Posterior vena cava (tissue), 2 donors: ENCODE results near the gene SPACA7. TPM values are rescaled to one million over a fixed set of nuclear protein-coding genes. Genes with fewer than 3 reads are reported as not detected.
A peak's percentile ranks its signal among the peaks of the same experiment; 100 is the strongest.
"Not testable (repeated sequence)": the region's sequence is repeated elsewhere in the genome, so short reads cannot be mapped to it uniquely, and the experiment has no call there.

Experiments used
- DNase-seq: peaks from one replicate; pipeline ENCODE4 v3.0.0-alpha.2; 2020; ENCODE audit warnings: low spot score
- intact Hi-C, 2 donors: fragments of 100-400 bp; cut with DNase I; formaldehyde crosslinking; loops; one replicate each; pipeline versions ENCODE4 v1.14.1 to v1.14.2; 2022 to 2023
- total RNA-seq, 2 donors: library from RNA; stranded (reverse); fragmentation: NEBNext Ultra II Directional; extraction: Animal tissue kit (Norgen Biotek cat#: 25700); gene quantifications; one replicate each; pipeline ENCODE4 v1.2.1, GENCODE V29; 2021
- donor health status: DM: yes; HTN: yes; CAD: no.
- donor health status: DM: yes; HTN: yes; CAD: no.

Gene SPACA7
- total RNA-seq, 2 donors from 2014 or later: not detected

DNA sequence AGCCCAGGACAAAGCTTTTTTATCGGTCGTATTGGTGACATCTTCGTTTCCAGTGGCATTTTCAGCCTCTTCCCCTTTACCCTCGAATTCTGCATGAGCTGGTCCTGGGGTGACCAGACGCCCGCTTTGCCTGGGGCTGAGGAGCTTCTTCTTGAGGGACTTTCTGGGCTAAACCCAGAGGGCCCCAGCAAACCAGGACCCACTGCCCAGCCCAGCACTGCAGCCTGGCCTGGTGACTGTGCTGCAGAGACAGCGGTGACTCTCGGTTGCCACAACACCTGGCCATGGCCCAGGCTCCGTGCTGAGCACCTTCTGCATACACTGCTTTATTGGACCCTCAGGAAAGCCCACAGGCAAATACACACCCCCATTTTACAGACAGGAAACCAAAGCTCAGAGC lies 21.0 kb downstream of the SPACA7 start:
- intact Hi-C loops: no loop called here
- no peak for DNase-seq

GRCh38 chr13:112398347-112398746 lies 22.2 kb downstream of the SPACA7 start:
- DNase-seq, intact Hi-C loops: not testable (repeated sequence)

- intact Hi-C loops, DNase-seq: not testable (repeated sequence)
Observed at GRCh38 chr13:112409828-112410227, 33.7 kb downstream of the SPACA7 start.

DNA sequence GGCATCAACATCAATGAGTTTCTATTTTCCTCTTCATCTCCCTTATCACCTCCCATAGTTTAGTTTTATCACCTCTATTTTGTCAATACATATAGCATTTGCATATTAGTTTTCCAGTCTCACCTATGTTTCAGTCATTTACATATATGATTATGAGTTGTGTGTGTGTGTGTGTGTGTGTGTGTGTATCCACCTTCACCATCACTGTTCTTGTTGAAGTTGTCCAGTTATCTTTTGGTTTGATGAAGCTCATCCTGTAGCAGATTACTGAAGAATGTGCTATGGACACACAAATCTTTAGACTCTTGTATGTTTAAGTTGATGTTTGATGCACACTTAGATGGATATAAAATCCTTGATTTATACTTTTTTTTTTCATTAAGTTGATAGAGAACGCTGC lies 40.5 kb downstream of the SPACA7 start:
- no peak for DNase-seq
- intact Hi-C loops: no loop called here

DNA sequence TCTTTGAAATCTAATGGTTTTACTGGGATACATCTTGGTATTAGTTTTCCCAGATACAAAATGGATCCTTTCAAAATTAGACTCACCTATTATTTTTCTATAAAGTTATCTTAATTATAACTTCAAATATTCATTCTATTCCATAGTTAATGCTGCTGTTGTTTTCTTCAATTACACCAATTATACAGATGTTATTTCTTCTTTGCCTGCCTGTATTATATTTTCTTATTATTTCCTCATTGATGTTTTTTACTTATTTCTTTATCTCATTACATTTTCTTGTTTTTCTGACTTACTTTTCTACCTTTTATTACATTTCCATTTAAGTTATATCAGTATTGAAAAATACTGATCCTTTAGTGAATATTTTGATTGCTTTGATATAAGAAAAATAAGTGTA lies 40.9 kb downstream of the SPACA7 start:
- no peak for DNase-seq
- intact Hi-C loops: no loop called here

- DNase-seq: no peak
- intact Hi-C loops: no loop called here
Observed at GRCh38 chr13:112424098-112424497, 47.9 kb downstream of the SPACA7 start.

- intact Hi-C loops: no loop called here
- DNase-seq: no peak
Observed at GRCh38 chr13:112428704-112429103, 52.5 kb downstream of the SPACA7 start.

- intact Hi-C loops: no loop called here
- no peak for DNase-seq
Observed at GRCh38 chr13:112431734-112432133, 55.6 kb downstream of the SPACA7 start.

GRCh38 chr13:112432734-112433133 lies 56.6 kb downstream of the SPACA7 start:
- intact Hi-C loops, DNase-seq: not testable (repeated sequence)

GRCh38 chr13:112433517-112433916 lies 57.4 kb downstream of the SPACA7 start:
- DNase-seq: peak; percentile 79

DNA sequence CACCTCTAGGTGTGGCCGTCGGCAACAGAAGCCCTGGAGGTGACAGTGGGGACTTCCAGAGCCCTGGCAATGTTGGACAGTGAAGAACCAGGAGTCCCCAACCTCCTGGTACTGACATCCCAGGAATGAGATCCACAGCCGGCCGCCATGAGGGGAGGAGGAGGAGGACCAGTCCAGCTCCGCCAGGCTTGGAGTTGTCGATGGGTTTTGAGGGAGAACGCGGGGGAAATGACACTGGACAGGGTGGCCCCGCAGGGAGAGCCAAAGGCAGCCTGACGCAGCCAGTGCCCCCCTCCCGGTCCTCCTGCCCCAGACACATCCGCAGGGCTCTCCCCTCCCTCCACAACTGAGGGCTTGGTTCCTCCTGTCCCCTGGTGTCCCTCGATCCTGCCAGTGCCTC lies 57.9 kb downstream of the SPACA7 start:
- DNase-seq: peak; percentile 72
- intact Hi-C loops: no loop called here

More at GRCh38 chr13:112433517-112433916, 57.4 kb downstream of the SPACA7 start:
- intact Hi-C loops: not testable (repeated sequence)

DNA sequence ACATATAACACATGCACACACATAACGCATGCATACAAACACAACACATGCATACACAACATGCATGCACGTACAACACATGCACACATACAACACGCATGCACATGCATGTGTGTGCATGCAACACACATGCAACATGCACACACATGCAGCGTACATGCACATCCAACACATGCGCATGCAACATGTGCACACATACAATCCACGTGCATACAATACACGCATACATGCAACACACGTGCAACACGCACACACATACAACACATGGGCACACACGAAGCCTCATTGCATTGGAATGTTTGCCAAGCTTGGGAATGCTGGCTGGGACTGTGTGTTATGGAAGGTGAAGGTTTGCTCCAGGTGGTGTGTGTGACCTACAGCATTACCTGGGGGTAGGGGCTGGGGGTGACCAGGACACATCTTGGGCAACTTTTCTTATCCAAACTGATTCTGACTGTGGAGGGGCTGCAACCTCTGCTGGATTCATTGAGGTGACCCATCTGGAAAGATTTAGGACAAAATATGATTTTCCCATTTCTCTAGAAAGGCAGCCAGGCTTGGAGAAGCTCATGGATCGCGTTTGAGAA lies 58.9 kb downstream of the SPACA7 start:
- DNase-seq: no peak
- intact Hi-C loops: no loop called here

GRCh38 chr13:112435973-112436372 lies 59.8 kb downstream of the SPACA7 start:
- intact Hi-C loops: no loop called here
- no peak for DNase-seq

DNA sequence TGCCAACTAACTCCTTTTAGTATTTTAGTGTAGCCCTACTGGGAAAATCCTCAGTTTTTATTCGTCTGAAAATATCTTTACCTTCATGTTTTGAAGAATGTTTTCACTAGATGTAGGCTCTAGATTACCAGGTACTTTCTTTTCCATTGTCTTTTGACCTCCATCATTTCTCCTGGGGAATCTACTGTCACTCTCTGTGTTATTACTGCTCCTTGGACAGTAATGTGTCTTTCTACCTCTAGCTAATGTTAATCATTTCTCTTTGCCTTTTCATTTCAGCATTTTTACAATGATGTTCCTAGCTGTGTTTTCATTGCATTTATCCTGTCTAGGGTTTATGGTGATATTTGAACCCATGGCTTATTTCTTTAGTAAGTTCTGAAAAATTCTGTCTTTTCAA lies 61.9 kb downstream of the SPACA7 start:
- no peak for DNase-seq
- intact Hi-C loops: no loop called here

DNA sequence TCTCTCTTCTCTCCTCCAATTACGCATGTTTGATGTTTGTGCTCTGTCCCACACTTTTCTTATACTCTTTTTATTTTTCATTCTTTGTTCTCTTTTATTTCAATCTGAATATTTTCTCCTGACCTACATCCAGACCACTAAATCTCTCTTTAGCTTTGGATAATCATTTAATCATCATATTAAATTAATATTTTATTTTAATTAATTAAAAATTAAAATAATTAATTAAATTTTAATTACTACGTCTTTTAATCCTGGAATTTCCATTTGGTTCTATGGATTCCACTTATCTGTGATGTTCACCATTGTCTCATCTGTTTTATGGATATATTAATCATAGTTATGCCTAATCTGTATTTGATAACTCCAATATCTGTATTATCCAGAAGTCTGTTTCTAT lies 62.4 kb downstream of the SPACA7 start:
- intact Hi-C loops: no loop called here
- DNase-seq: no peak

DNA sequence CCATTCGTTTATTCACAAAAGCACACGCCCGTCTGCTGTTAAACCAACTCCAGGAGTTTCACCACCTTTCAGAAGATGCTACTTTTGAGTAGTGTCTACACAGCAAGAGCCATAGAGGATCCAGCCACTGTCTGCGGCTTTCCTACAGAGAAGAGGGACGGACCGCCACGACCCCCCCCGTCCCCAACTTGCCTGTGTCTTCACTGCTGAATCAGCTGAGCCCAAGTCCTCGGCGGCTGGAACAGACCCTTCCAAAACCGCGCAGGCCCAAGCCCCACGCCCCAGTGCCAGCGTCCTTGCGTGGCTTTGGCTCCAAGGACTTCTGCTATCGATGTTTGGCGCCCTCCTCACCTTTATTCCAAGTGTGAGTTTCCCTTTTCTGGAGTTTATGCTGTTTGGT lies 65.1 kb downstream of the SPACA7 start:
- DNase-seq: no peak
- intact Hi-C loops: loop anchor here (10.0 kb wide), 1 partner anchor 966 kb away; no protein-coding TSS in a partner anchor

GRCh38 chr13:112441779-112442310 lies 65.7 kb downstream of the SPACA7 start:
- no peak for DNase-seq
- intact Hi-C loops: loop anchor here (10.0 kb wide), 1 partner anchor 967 kb away; no protein-coding TSS in a partner anchor

DNA sequence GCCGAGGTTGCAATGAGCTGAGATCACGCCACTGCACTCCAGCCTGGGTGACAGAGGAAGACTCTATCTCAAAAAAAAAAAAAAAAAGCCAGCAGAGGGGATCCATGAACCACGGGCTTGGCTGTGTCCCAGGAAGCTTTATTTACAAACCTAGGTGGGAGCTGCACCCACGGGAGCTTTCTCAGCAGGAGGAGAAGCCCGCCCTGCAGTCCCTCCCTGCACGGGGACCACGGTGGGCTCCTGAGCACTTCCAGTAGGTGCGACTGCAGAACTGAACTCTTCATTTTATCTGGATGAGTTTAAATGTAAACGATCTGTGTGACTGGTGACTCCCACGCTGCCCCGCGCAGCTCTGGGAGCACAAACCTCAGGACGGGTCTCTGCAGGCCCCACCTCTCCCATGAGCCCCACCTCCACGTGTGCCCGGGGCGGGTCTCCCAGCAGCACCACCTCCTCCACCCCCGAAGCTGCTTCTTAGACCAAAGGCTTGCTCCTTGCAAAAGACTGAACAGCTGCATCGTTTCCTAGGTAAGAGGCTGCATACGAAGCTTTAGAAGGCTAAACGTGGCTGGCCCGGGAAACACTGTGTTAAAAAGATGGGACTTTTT lies 66.4 kb downstream of the SPACA7 start:
- DNase-seq: no peak
- intact Hi-C loops: loop anchor here (10.0 kb wide), 1 partner anchor 968 kb away; no protein-coding TSS in a partner anchor

DNA sequence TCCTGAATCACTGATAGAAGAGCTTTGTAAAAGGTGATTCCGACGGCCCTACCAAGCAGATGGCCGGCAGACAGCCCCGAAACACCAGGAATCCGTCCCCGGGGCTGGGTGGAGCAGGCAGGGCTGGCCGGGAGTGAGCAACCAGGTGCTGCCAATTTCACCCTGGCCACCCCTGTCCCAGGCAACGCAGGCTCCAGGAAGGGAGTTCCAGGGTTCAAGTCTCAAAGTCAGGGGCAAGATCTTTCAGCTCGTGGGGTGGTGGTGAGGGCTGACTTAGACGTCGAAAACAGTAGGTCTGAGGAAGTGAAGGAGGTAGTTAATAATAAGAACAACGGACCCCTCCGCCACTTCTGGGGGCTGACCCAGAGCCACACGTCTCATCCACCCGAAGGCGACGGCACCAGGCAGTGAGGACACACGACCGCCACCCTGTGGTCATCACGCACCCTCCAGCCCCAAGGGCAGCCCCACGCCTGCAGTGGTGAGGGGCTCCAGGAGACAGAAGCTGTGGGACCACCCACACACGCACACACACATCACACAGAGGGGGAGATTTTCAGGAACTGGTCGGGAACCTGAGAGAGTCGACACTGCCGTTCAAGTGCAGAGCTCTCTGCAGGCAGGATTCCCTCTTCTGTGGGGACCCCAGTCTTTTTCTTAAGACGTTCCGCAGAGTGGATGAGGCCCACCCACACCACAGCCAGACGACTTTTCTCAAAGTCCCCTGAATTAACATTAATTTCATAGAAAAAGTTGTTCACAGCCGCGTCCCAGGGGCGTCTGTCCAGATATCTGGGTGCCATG lies 67.2 kb downstream of the SPACA7 start:
- intact Hi-C loops: loop anchor here (10.0 kb wide), 1 partner anchor 969 kb away; no protein-coding TSS in a partner anchor

DNA sequence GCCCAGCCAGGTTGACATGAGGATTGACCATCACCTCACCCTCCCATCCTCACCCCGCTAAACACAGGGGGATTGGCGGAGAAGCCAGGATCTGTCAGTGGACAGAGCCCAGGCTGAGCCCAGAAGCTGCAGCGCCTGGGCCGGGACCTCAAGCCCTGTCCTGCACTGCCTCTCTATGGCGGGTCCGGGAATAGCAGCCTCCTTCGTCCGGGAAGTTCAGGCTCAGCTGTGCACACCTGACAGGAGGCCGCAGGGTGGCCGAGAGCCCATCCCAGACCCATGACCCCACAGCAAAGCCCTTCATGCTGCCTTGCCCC lies 67.8 kb downstream of the SPACA7 start:
- DNase-seq: no peak
- intact Hi-C loops: loop anchor here (10.0 kb wide), 1 partner anchor 969 kb away; no protein-coding TSS in a partner anchor

More for the DNA sequence above, 67.2 kb downstream of the SPACA7 start:
- no peak for DNase-seq
